Endodermal cell (in vitro differentiated cells): Measurements from ENCODE around the gene SMYD3. TPM values are rescaled to one million over a fixed set of nuclear protein-coding genes. Genes with fewer than 3 reads are reported as not detected.

Experiments used
- DNase-seq: peaks from one replicate; pipeline ENCODE4 v3.0.0-alpha.2; 2017
- H3K27ac ChIP-seq: 2 replicates; pipeline ENCODE4 v1.5.1; 2013; ENCODE audit warnings: mild to moderate bottlenecking, low read depth, low read length, moderate library complexity
- H3K27me3 ChIP-seq: 2 replicates; pipeline ENCODE4 v1.6.1; 2013; ENCODE audit warnings: mild to moderate bottlenecking, low read length, moderate library complexity; ENCODE audit not compliant: insufficient read depth, control insufficient read depth, poor library complexity, severe bottlenecking
- H3K36me3 ChIP-seq: 2 replicates; pipeline ENCODE4 v1.7.0; 2013; ENCODE audit warnings: mild to moderate bottlenecking, low read length, moderate library complexity; ENCODE audit not compliant: control insufficient read depth, insufficient read depth
- H3K4me1 ChIP-seq: one replicate; pipeline ENCODE4 v1.7.0; 2013; ENCODE audit warnings: low read length; ENCODE audit not compliant: control insufficient read depth, insufficient read depth
- H3K4me3 ChIP-seq: 2 replicates; pipeline ENCODE4 v1.5.1; 2013; ENCODE audit warnings: mild to moderate bottlenecking, low read length, moderate library complexity
- H3K9ac ChIP-seq: 2 replicates; pipeline ENCODE4 v1.6.1; 2013; ENCODE audit warnings: mild to moderate bottlenecking, low read length, moderate library complexity; ENCODE audit not compliant: poor library complexity, severe bottlenecking; ENCODE audit errors: extremely low read depth
- H3K9me3 ChIP-seq: 2 replicates; pipeline ENCODE4 v1.6.1; 2013; ENCODE audit warnings: mild to moderate bottlenecking, low read length, moderate library complexity; ENCODE audit not compliant: control insufficient read depth
- H3K27ac Mint-ChIP-seq: 2 replicates; pipeline ENCODE4 v1.8.0; 2020; ENCODE audit warnings: mixed read lengths
- H3K27me3 Mint-ChIP-seq: 2 replicates; pipeline ENCODE4 v1.8.0; 2021; ENCODE audit warnings: mild to moderate bottlenecking, mixed read lengths; ENCODE audit not compliant: insufficient read depth
- H3K36me3 Mint-ChIP-seq: 2 replicates; pipeline ENCODE4 v1.8.0; 2020; ENCODE audit warnings: low read depth, mixed read lengths
- H3K4me1 Mint-ChIP-seq: 2 replicates; pipeline ENCODE4 v1.8.0; 2020; ENCODE audit warnings: mixed read lengths
- H3K4me3 Mint-ChIP-seq: 2 replicates; pipeline ENCODE4 v1.8.0; 2020; ENCODE audit warnings: mild to moderate bottlenecking, moderate library complexity, mixed read lengths
- H3K9me3 Mint-ChIP-seq: 2 replicates; pipeline ENCODE4 v1.8.0; 2020; ENCODE audit warnings: mild to moderate bottlenecking, mixed read lengths
- WGBS, 2 experiments: methylation state at CpG; one replicate each; pipeline versions ENCODE4 v1.1.5 to v1.1.7; 2013; ENCODE audit warnings: missing lambda C conversion rate in 2 of 2, mixed read lengths in 1 of 2; ENCODE audit not compliant: insufficient coverage in 1 of 2, insufficient read length in 1 of 2; 5-methylcytosine and 5-hydroxymethylcytosine counted together
- total RNA-seq, 2 donors: library from RNA; stranded (reverse); fragmentation: NEBNext Ultra II Directional in 1 of 2; extraction: Animal tissue kit (Norgen Biotek cat#: 25700) in 1 of 2; gene quantifications; 2 replicates in 1 of 2; 3 replicates in 1 of 2; pipeline ENCODE4 v1.2.1, GENCODE V29; 2021
- TF ChIP-seq, protein P1 (sequence below): fragments of 200-600 bp; sonication (generic); conservative IDR thresholded peaks from 2 replicates; pipeline ENCODE4 v1.5.0; 2021; ENCODE audit warnings: antibody characterized with exemption, mild to moderate bottlenecking

SMYD3 gene
- total RNA-seq, 2 donors from 2014 or later: 32.3 to 45.8 TPM

DNA sequence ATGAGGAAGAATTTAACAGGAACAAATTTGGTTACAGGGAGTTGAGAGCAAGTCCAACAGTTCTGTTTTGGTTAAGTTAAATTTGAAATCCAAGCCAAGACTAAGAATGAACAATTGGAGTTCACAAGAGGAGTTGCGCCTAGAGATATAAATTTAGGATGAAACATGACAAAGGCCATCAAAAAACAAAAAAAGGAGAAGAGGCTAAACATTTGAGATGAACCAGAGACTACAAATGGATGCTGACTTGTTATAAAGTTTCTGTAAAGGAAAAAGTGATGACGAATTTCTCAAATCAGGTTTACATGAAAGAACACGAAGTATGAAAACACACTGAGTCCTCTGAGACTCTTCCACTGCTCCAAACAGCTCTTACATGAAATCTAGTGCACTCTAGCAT, 575.6 kb downstream of the SMYD3 start:
- H3K4me1 Mint-ChIP-seq: peaks cover 7% of the 10 kb centered on the region

DNA sequence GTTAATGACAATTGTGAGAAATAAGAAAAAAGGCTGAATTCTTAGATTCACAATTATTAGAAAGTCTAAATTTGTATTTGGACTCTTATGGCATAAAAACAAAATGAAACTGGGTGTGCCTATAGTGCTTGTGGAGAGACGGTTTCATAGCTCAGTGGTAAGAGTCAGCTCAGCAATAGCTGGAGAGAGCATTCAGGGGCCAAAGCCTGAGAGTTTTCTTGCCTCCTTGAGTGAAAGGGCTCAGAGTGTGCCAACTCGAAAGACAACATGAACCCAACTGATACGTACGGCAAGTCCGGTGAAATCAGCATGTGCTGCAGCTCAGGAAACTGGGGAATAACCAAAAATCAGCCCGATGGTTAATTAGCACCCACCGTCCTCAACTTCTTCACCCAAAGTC, 577.9 kb downstream of the SMYD3 start:
- no peak overlapping the region for H3K9ac ChIP-seq
- no peak for DNase-seq
- no peaks in the 10 kb centered on the region for H3K36me3 Mint-ChIP-seq
- no peak overlapping the region for H3K27ac Mint-ChIP-seq
- no peaks in the 10 kb centered on the region for H3K9me3 ChIP-seq
- no peaks in the 10 kb centered on the region for H3K4me1 ChIP-seq
- H3K27me3 Mint-ChIP-seq: no peaks in the 10 kb centered on the region
- TF ChIP-seq, protein P1, sequence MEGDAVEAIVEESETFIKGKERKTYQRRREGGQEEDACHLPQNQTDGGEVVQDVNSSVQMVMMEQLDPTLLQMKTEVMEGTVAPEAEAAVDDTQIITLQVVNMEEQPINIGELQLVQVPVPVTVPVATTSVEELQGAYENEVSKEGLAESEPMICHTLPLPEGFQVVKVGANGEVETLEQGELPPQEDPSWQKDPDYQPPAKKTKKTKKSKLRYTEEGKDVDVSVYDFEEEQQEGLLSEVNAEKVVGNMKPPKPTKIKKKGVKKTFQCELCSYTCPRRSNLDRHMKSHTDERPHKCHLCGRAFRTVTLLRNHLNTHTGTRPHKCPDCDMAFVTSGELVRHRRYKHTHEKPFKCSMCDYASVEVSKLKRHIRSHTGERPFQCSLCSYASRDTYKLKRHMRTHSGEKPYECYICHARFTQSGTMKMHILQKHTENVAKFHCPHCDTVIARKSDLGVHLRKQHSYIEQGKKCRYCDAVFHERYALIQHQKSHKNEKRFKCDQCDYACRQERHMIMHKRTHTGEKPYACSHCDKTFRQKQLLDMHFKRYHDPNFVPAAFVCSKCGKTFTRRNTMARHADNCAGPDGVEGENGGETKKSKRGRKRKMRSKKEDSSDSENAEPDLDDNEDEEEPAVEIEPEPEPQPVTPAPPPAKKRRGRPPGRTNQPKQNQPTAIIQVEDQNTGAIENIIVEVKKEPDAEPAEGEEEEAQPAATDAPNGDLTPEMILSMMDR: no peak
- no peaks in the 10 kb centered on the region for H3K27me3 ChIP-seq
- WGBS, 2 experiments: 96 to 100% methylated on average over 5 to 7 of the region's 7 CpGs
- H3K4me3 Mint-ChIP-seq: no peak overlapping the region
- H3K4me3 ChIP-seq: no peak overlapping the region
- H3K9me3 Mint-ChIP-seq: no peaks in the 10 kb centered on the region
- H3K27ac ChIP-seq: no peak overlapping the region
- H3K4me1 Mint-ChIP-seq: peaks cover under 1% of the 10 kb centered on the region
- no peaks in the 10 kb centered on the region for H3K36me3 ChIP-seq

More for the DNA sequence above, 575.6 kb downstream of the SMYD3 start:
- no peak for DNase-seq
- H3K27ac ChIP-seq: no peak overlapping the region
- H3K4me1 ChIP-seq: no peaks in the 10 kb centered on the region
- TF ChIP-seq, protein P1: no peak
- 90 to 97% methylated on average over 3 of the region's 3 CpGs for WGBS, 2 experiments
- no peaks in the 10 kb centered on the region for H3K27me3 ChIP-seq
- Mint-ChIP-seq H3K27ac (no peak overlapping the region), H3K36me3 (no peaks in the 10 kb centered on the region), H3K27me3 (no peaks in the 10 kb centered on the region), H3K9me3 (no peaks in the 10 kb centered on the region), H3K4me3 (no peak overlapping the region)
- H3K36me3 ChIP-seq: no peaks in the 10 kb centered on the region
- H3K9ac ChIP-seq: no peak overlapping the region
- no peak overlapping the region for H3K4me3 ChIP-seq
- H3K9me3 ChIP-seq: no peaks in the 10 kb centered on the region

DNA sequence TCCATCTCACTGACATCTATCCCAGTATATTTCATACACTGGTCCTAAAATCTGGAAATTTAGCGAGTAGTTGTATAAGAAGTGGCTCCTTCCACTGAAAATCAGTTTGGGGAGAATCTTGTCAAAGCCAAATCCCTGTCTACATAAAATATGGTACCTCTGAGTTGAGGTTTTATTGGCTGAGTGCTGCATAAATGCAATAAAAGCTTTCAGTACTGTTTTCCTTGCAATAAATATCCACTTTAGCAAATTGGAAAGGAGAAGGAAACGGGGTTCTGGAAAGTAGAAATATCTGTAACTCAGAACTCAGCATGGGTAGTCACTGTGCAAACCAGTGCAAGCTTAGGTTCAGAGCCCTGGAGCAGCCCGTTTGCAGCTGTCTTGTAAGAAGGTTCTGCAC, 580.2 kb downstream of the SMYD3 start:
- no peaks in the 10 kb centered on the region for H3K9me3 Mint-ChIP-seq
- no peak for DNase-seq
- H3K27me3 Mint-ChIP-seq: no peaks in the 10 kb centered on the region
- H3K27me3 ChIP-seq: no peaks in the 10 kb centered on the region
- no peak overlapping the region for H3K4me3 Mint-ChIP-seq
- H3K9ac ChIP-seq: no peak overlapping the region
- TF ChIP-seq, protein P1: no peak
- no peak overlapping the region for H3K4me3 ChIP-seq
- WGBS, 2 experiments: 86 to 90% methylated on average over 1 to 3 of the region's 3 CpGs
- H3K36me3 ChIP-seq: no peaks in the 10 kb centered on the region
- H3K27ac Mint-ChIP-seq: no peak overlapping the region
- no peaks in the 10 kb centered on the region for H3K9me3 ChIP-seq
- H3K36me3 Mint-ChIP-seq: no peaks in the 10 kb centered on the region
- H3K4me1 Mint-ChIP-seq: no peaks in the 10 kb centered on the region
- H3K27ac ChIP-seq: no peak overlapping the region
- no peaks in the 10 kb centered on the region for H3K4me1 ChIP-seq
